Ovary (tissue), 3 donors: ENCODE data around the gene MSMP.
A peak's percentile ranks its signal among the peaks of the same experiment; 100 is the strongest.

Experiments
- POLR2A ChIP-seq: fragments of 450-650 bp; IDR thresholded peaks from one replicate; pipeline ENCODE4 v1.6.1; 2017; ENCODE audit warnings: antibody characterized with exemption, mild to moderate bottlenecking, moderate library complexity
- TF ChIP-seq, protein P1 (sequence below), 3 donors: fragments of 450-650 bp in 2 of 3; fragments of 200-600 bp in 1 of 3; IDR thresholded peaks; one replicate each; pipeline versions ENCODE4 v1.5.1 to v1.8.0; 2016 to 2022; ENCODE audit warnings: antibody characterized with exemption in 3 of 3, mild to moderate bottlenecking in 1 of 3
- donor health status: DM: no; HTN: no; CAD: no.

- TF ChIP-seq POLR2A = no peak
- TF ChIP-seq, protein P1, sequence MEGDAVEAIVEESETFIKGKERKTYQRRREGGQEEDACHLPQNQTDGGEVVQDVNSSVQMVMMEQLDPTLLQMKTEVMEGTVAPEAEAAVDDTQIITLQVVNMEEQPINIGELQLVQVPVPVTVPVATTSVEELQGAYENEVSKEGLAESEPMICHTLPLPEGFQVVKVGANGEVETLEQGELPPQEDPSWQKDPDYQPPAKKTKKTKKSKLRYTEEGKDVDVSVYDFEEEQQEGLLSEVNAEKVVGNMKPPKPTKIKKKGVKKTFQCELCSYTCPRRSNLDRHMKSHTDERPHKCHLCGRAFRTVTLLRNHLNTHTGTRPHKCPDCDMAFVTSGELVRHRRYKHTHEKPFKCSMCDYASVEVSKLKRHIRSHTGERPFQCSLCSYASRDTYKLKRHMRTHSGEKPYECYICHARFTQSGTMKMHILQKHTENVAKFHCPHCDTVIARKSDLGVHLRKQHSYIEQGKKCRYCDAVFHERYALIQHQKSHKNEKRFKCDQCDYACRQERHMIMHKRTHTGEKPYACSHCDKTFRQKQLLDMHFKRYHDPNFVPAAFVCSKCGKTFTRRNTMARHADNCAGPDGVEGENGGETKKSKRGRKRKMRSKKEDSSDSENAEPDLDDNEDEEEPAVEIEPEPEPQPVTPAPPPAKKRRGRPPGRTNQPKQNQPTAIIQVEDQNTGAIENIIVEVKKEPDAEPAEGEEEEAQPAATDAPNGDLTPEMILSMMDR (IDR thresholded peaks at IDR 0.05) = peak in 1 of 3 donors; percentile 9
Observed at GRCh38 chr9:35791297-35791921, 37.3 kb upstream of the MSMP start, which contains the start of gene NPR2.
